Stimulated activated CD4-positive, alpha-beta T cell treated with anti-CD3 and anti-CD28 coated beads, Interleukin-12 subunit alpha, Interleukin-12 subunit beta, amount 100 ng/mL, for 24 hours (primary cell): ENCODE data around the gene ZBTB26.
A peak's percentile ranks its signal among the peaks of the same experiment; 100 is the strongest.
"Not testable (repeated sequence)": the region's sequence is repeated elsewhere in the genome, so short reads cannot be mapped to it uniquely, and the experiment has no call there.

Experiments used
- DNase-seq, 2 experiments: peaks; one replicate each; pipeline ENCODE4 v3.0.0-alpha.2; 2020; ENCODE audit warnings: low read depth in 2 of 2

ZBTB26 gene

DNA sequence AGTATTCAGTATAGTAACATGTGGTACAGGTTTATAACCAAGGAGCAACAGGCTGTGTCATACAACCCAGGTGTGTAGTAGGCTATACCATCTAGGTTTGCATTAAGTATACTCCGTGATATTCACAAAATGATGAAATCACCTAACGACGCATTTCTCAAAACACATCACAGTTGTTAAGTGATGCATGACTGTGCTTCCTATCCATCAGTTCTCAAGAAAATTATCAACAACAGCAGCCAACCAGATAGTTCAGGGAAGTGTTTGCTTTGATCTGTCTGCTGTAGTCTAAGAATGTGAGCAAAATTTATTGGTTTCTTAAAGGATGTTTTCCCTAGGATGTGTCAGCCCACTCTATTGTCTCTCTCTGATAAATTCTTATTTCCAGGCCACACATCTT is 7.4 kb downstream of the ZBTB26 start:
- no peak for DNase-seq

DNA sequence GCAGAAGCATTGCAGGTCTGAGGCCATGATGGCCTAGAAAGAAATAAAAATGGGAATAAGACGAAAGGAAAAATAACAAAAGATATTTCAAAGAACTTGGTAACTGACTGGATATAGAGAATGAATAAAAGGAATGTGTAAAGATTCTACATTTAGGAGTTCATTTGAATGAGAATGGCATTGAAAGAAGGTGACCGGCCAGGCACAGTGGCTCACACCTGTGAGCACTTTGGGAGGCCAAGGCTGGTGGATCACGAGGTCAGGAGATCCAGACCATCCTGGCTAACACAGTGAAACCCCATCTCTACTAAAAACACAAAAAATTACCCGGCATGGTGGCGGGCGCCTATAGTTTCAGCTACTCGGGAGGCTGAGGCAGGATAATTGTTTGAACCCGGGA is 8.6 kb downstream of the ZBTB26 start:
- no peak for DNase-seq

- no peak for DNase-seq
These were observed 13.0 kb downstream of the ZBTB26 start for GRCh38 chr9:122918310-122918709.

- peak; percentile 55 to 57 for DNase-seq
These were observed 18.2 kb downstream of the ZBTB26 start, which contains the start of gene ZBTB6 for GRCh38 chr9:122912964-122913673. Gene ZBTB6 (minus strand): TSS chr9:122913323. CDS start chr9:122912072, 1,251 bp downstream.

GRCh38 chr9:122912671-122912963 is 18.7 kb downstream of the ZBTB26 start:
- DNase-seq, result no peak

- not testable (repeated sequence) for DNase-seq
These were observed 25.2 kb downstream of the ZBTB26 start for GRCh38 chr9:122906122-122906521.

DNA sequence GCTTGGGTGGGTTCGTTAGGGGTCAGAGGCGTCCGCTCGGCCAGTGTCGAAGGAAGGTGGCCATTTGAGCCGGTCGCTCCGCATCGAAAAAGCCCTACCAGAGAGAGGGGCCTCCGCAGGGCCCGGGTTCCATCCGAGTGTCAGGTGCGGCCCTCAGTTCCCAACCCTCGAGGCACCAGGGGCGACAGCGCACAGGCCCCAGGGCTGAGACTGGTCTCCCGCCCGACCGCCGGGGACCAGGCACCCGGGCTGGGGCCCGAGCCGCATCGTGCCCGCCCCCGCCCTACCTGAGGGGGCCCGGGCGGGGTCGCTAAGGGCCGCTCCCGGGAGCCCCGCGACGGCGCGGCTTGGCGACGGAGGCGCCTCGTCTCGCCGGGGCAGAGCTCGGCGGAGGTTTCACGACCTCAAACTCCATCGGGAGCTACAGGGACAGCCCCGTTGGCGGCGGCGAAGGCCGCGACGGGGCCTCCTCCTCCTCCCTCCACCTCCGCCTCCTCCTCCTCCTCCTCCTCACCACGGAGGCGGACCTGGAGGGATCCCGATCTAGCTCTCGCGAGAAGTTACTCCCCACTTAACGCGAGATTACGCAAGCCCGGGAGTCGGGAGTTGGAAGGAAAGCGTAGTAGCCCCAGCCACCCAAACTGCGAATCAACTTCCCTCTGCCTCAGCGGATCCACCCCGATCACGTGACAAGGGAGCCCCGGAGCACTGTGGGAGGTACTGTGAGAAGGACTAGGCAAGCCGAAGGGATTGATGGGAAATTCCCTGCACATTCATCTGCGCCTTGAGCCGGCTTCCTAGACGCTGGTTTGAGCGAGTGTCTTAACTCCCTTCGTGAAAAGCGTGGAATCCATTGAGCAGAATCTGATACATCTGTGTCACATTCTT is 26.2 kb downstream of the ZBTB26 start, which contains the start of gene RC3H2:
RC3H2 (minus strand) TSS at position 537 of the 888 bp plus-strand sequence. CDS start 7,850 bp downstream, outside the sequence.
- peak; percentile 92 to 93 for DNase-seq

GRCh38 chr9:122904466-122904822 is 26.9 kb downstream of the ZBTB26 start:
- DNase-seq, result peak; percentile 8 to 15

GRCh38 chr9:122900791-122901190 is 30.5 kb downstream of the ZBTB26 start:
- DNase-seq, result no peak

DNA sequence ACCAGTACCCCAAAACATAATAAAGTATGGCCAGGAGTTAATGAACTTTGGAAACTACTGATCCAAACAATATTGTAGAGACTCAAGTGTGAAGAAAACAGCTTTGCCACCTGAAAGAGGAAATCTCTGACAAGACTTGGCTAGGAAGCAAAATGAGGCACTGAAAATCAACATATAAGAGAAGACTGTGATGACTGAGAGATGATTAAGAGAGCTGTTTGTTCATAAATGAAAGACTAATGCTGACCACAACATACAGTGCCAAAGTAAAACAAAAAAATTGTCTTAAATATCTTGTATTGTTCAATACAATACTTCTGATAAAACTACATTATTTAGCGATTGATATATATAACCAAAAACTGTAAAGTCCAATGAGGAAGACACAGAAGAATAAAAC is 33.3 kb downstream of the ZBTB26 start:
- no peak for DNase-seq

- no peak for DNase-seq
These were observed 42.8 kb downstream of the ZBTB26 start for GRCh38 chr9:122888480-122888879.

DNA sequence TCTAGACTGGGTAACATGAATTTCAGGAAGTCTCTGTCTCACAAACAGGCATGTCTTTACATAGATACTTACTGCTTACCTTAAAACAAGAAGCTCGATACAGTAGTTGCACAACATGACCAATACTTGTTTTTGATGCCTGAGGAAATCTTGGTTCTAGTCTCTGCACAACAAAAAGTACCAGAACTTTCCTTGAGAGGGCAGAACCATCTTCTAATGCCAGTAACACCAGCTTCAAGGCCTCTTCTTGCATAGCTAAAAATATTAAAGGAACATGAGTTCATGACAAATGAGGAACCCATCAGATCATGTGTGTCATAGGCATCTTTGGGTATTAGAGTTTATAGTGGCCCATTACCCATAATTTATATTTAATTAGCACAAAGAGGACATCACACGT is 48.2 kb downstream of the ZBTB26 start:
- no peak for DNase-seq

DNA sequence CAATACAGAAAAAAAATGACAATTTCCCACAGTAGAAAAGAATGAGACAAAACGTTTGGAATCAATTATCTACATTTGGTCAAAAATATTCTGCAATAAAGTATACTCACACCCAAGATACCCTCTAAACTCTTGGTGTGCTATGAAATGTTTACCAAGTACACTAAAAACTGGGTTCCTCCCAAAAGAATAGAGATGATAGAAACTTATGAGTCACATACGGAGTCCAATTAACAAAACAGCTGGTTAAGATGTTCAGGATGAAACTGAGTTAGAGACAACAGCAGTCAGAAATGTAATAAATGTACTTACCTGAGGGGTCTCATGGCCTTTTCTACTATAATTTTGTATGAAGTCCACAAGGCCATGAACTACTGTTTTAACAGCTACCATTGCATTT is 51.9 kb downstream of the ZBTB26 start:
- no peak for DNase-seq

DNA sequence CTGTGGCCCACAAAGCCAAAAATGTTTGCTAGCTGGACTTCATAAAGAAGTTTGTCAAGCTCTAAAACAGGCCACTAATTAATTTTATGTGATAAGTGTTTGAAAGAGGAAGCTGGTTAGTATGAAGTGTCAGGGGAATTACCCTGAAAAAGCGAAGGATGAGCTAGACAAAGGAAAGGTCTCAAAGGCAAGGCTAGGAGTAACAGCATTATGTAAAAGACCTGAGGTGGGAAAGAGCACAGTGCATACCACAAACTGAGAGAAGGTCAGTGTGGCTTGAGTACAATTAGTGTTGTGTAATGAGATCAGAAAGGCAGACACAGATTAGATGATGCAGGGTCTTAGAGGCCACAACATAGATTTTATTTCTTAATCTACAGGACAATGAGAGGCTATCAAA is 55.8 kb downstream of the ZBTB26 start:
- DNase-seq, result no peak

DNA sequence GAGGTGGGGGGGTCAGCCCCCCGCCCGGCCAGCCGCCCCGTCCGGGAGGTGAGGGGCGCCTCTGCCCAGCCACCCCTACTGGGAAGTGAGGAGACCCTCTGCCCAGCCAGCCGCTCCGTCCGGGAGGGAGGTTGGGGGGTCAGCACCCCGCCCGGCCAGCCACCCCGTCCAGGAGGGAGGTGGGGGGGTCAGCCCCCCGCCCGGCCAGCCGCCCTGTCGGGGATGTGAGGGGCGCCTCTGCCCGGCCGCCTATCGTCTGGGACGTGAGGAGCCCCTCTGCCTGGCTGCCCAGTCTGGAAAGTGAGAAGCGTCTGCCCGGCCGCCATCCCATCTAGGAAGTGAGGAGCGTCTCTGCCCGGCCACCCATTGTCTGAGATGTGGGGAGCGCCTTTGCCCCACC is 64.0 kb downstream of the ZBTB26 start:
- not testable (repeated sequence) for DNase-seq

DNA sequence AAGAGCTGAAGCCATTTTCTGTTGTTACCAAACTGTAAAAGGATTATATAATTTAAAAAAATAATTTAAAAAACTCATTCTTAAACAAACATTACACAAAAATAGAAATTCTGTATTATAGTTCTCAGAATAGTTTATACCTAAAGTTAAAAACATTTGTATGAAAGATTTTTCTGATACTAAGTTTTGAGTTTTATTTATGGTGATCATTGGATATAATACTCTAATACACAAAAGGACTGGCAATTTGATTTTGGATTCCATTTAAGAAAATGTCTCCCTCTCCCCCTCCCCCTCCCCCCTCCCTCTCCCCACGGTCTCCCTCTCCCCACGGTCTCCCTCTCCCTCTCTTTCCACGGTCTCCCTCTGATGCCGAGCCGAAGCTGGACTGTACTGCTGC is 65.2 kb downstream of the ZBTB26 start:
- no peak for DNase-seq
